Stimulated activated CD4-positive, alpha-beta T cell treated with anti-CD3 and anti-CD28 coated beads, Interleukin-2, amount 100 ng/mL, for 48 hours (primary cell): ENCODE data around the gene TRPM2.
"Not testable (repeated sequence)": the region's sequence is repeated elsewhere in the genome, so short reads cannot be mapped to it uniquely, and the experiment has no call there.

Experiments
- DNase-seq, 2 donors: peaks; one replicate each; pipeline ENCODE4 v3.0.0-alpha.2; 2020

The TRPM2 gene

GRCh38 chr21:44399955-44400790, 46.8 kb downstream of the TRPM2 start:
- no peak for DNase-seq

GRCh38 chr21:44400791-44401385, 47.5 kb downstream of the TRPM2 start:
- DNase-seq = no peak

DNA sequence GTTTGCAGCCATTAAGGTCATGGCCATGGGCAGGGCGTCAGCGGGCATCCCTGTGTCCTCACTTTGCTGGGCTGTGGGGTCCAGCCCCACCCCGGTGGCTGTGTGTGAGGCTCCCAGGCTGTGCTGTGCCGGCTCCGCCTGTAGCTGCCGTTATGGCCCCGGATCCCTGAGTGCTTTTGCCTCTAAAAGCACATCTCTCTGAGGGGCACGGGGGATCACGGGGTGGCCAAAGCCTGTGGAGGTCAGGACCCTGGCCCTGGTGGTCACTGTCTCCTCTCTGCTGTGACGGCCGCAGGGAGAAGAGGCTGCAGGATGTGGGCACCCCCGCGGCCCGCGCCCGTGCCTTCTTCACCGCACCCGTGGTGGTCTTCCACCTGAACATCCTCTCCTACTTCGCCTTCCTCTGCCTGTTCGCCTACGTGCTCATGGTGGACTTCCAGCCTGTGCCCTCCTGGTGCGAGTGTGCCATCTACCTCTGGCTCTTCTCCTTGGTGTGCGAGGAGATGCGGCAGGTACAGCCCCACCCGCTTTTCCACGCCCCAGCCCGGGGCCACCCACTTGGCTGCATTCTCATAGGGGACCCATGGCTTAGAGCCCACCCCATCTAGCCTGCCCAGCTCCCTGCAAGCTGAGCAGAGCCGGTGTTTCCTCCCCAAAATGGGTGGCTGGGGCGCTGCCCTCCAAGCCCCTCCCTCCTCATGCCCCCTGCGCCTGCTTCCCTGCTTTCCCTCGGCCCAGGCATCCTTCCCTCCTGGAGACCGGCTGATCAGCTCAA, 48.2 kb downstream of the TRPM2 start:
- DNase-seq = no peak

DNA sequence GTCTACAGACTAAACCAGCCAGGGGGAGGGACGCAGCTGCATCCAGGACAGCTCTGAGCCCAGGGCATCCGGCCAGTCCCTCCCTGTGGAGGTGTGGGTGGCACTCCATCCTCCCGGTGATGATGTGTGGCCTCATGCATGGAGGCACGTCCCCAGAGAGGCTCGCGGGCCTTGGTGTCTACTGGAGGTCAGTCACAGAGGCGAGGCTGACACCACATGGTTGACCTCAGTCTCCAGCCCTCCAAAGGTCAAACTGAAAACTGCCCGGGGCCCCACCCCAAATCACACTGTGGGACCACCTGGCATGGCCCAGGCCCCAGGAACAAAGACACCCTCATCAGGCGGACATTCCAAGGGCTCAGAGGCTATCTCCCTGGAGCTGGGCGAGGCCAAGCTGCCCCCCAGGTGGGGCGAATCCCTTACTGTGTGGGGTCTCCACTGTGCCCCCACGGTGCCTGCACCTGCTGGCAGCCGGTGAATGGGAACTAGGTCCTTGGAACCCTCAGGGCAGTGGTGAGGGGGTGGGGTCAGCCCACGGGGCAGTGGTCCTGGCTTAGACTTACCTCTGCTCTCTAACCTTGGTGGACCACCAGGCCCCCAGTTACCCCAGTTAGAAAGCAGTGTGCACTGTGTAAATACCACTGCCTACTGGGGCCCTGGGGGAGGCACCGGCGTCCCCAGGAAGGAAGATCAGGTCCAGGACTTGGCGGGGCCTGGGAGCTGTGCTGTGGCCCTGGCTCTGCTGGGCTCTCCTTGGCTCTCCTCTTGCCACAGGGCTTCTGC, 49.1 kb downstream of the TRPM2 start:
- no peak for DNase-seq

- no peak for DNase-seq
These were observed 49.9 kb downstream of the TRPM2 start for GRCh38 chr21:44403106-44404020.

GRCh38 chr21:44404482-44404881, 51.1 kb downstream of the TRPM2 start:
- not testable (repeated sequence) for DNase-seq

DNA sequence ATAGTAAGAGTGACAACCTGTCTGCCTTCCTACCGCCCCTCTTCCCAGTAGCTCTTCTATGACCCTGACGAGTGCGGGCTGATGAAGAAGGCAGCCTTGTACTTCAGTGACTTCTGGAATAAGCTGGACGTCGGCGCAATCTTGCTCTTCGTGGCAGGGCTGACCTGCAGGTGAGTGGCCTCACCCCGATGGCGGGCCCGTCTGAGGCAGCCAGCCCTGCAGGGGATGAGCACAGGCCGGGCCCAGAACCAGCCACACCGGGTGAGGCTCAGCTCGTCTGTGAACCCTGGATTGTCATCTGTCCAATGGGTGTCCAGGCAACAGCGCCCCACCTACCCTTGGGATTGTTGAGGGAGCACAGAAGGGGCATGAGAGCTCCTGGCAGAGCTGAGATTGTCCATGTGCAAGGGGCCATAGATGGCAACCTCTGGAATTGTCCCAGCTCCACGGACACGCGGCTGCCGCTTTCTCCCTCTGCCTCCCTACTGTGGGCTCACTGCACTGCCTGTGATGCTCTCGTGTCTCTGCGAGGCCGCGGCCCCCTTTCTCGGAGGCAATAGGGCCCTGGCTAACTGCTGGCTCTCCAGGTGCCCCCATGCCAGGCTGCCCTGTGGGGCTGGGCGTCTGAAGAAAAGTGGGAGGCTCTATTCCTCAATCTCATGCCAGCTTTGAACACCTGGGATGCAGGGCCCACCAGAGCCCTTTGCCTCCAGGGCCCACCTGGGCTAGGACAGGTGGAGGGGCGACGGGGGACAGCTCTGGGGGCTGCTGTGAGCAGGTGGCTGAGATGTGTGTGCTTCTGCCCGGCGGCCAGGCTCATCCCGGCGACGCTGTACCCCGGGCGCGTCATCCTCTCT, 51.9 kb downstream of the TRPM2 start:
- DNase-seq = no peak

DNA sequence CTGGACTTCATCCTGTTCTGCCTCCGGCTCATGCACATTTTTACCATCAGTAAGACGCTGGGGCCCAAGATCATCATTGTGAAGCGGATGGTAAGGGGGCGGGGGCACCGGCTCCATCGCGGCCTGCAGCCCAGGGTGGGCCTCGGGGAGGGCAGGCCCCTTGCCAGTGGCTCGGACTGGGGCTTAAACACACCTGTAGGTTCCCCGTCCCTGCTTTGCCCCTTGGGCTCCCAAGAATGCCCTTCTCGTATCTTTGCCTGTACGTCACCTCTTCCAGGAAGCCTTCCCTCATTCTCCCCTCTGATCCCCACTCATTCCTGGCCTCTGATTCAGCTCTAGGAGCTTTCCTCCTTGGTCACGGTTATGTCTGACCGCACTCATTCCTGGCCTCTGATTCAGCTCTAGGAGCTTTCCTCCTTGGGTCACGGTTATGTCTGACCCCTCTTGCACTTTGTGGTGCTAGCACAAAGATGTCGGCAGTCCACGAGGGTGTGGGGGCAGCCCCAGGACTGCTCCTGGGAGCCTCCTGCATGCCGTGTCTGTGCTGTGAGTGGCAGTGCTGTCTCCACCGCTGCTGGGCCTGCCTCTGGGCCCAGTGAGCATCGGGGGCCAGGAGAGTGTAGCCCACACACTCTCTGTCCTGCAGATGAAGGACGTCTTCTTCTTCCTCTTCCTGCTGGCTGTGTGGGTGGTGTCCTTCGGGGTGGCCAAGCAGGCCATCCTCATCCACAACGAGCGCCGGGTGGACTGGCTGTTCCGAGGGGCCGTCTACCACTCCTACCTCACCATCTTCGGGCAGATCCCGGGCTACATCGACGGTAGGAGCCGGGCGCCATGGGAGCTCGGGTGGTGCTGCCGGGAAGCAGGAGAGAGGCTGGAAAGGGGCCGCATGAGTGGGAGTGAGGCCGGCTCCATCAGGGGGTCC, 52.8 kb downstream of the TRPM2 start:
- DNase-seq = no peak

DNA sequence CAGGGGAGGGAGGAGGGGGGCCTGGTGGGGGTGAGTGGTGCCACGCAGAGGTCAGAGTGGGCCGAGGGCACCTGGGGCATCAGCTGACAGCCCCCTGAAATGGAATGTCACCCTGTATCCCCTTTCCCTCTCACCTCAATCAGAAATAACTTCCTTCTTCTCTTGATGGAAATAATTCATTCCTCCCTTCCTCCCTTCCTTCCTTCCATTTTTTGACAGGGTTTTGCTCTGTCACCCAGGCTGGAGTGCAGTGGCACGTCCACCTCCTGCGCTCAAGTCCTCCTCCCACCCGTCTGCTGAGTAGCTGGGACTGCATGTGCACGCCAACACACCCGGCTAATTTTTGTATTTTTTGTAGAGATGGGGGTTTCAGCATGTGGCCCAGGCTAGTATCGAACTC, 53.5 kb downstream of the TRPM2 start:
- no peak for DNase-seq

GRCh38 chr21:44407493-44407892, 54.1 kb downstream of the TRPM2 start:
- DNase-seq = no peak

DNA sequence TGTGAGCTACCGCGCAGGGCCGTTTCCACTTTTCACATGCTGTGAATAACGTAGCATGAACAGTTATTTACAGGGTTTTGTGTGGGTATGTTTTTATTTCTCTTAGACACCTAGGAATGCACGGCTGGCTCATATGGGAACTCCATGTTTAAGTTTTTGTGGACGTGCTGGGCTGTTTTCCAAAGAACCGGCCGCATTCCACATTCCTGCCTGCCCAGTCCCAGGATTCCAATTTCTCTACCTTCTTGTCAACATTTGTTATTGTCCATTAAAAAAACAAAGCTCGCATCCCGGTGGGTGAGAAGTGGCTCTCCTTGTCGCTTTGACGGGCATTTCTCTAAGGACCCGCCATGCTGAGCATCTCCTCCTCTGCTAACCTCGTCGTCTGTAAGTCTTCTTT, 54.8 kb downstream of the TRPM2 start:
- DNase-seq = no peak

DNA sequence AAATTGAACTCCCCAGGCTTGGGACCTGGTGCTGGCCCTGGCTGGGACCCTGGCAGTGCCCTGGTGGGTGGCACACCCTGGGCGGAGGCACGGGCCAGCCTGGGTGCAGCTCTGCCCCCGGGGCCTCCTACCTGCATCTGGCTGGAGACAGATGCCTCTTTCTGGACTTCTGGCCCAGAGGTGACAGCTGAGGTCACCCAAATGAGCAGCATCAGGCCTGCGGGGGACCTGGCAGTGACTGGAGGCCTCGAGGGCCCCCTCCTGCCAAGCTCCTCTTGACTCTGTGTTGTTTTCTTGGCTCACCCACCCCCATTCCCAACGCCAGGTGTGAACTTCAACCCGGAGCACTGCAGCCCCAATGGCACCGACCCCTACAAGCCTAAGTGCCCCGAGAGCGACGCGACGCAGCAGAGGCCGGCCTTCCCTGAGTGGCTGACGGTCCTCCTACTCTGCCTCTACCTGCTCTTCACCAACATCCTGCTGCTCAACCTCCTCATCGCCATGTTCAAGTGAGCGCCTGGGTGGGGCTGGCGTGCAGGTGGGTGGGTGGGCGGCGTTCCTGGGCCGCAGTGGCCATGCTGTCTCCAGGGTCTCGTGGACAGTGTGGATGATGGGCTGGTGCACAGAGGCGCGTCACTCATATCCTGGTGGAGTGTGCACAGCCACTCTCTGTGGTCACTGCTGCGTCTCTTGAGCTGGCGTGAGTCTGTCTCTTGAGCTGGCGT, 60.3 kb downstream of the TRPM2 start:
- DNase-seq = no peak

DNA sequence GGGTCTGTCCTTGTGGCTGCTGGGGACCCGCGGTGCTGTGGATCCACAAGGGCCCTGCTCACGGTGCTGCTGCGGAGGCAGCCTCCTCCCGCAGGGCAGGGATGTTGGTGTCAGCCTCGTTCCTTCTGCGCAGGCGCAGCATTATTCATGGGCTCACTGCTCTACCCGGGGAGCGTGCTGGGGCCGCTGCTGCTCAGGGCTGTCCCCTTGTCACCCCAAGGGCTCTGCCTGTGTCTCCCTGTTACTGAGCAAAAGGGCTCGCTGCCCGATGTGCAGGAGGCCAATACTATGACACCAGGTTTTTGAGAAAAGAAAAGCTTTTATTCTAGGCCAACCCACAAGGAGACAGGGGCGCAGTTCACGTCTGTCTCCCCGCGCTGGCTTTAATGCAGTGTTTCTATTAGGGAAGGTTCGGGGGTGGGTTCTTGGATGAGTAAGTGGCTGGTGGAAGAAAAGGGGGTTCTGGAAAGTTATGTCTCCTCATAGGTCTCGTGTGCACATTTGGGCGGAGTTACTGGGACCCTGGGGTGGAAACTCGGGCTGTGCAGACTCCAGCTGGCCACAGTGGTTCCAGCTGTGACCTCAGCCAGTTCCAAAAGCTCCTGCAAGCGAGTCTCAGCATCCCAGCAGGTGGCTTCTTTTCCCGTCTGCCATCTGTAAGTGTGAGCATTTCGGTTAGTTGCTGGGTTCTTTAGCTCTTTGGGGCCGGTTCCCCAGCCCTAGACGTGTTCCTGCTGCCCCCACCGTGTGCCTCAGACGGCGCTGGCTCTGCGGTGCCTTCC, 61.1 kb downstream of the TRPM2 start:
- DNase-seq = no peak

- no peak for DNase-seq
These were observed 61.9 kb downstream of the TRPM2 start for GRCh38 chr21:44415073-44416025.

DNA sequence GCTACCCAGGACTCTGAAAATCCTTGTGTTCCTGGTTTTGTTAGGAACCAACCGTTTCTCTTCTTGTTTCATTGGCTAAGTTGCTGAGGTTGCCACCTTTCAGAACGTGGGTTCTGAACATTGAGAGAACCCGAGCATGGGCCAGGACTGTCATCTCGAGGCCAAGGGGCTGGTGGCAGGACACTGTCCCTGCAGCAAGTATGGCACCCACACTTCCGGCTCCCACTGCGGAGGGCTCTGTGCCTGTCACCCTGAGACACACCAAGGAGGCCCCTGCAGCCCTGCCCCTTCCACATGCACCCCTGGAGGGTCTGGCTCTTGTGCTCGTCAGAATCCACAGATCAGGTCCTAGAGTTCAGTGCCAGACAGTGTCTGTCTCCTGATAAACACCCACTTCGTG, 62.8 kb downstream of the TRPM2 start:
- DNase-seq = no peak

- not testable (repeated sequence) for DNase-seq
These were observed 64.2 kb downstream of the TRPM2 start for GRCh38 chr21:44417621-44418107.
